Measurements from ENCODE around the gene DOCK4.

DNA sequence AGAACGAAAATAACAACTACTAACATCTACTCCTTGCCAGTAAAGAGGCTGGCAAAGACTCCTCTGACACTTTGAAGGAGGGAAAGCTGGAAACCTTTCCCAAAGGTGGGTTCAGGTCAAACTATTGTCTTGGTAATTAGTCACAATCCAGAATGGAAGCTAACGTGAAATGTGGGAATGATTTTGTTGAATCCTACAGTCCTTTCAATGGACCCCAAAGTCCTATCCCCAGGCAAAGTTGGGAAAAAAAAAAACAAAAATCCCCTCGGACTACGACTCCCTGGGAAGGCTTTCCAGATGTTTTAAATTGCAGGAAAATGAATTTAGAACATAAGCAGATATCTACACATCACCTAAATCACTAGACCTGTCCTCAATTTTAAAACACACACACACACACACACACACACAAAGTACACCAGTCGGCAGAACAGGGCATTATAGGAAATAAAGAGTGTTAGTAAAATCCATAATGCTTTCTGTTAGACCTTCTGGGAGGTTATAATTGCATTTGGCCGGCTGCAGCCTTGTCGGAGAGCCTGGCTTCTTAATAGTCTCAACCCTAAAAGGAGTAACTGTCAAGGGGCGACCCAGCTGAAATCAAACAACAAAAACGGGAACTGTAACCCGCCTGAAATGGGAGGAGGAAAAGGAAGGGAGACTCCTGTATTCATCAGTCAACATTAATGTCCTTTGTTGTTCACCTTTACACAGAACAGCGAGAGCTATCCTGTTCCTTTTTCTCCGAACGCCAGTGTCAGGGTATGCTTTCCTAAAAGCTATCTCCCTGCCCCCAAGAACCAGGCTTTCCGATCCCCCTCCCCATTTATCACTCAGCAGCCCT lies 1.5 kb downstream of the DOCK4 start:
- TF ChIP-seq, protein P1, sequence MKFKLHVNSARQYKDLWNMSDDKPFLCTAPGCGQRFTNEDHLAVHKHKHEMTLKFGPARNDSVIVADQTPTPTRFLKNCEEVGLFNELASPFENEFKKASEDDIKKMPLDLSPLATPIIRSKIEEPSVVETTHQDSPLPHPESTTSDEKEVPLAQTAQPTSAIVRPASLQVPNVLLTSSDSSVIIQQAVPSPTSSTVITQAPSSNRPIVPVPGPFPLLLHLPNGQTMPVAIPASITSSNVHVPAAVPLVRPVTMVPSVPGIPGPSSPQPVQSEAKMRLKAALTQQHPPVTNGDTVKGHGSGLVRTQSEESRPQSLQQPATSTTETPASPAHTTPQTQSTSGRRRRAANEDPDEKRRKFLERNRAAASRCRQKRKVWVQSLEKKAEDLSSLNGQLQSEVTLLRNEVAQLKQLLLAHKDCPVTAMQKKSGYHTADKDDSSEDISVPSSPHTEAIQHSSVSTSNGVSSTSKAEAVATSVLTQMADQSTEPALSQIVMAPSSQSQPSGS (CRISPR knock-in tag; IDR thresholded peaks at IDR 0.05; ENCODE audit: borderline replicate concordance, low read depth): no peak
- TF ChIP-seq ZNF317 (CRISPR knock-in tag; IDR thresholded peaks at IDR 0.05; ENCODE audit: borderline replicate concordance, low read depth) (no peak), CTCF (IDR thresholded peaks at IDR 0.05) (no peak), STAT6 (CRISPR knock-in tag; conservative IDR thresholded peaks at IDR 0.05; ENCODE audit: low read depth) (no peak), ATF6 (CRISPR knock-in tag; IDR thresholded peaks at IDR 0.05) (no peak), USF2 (CRISPR knock-in tag; IDR thresholded peaks at IDR 0.05) (no peak), FOXJ3 (CRISPR knock-in tag; IDR thresholded peaks at IDR 0.05; ENCODE audit: borderline replicate concordance) (no peak)
- TF ChIP-seq, protein P2, sequence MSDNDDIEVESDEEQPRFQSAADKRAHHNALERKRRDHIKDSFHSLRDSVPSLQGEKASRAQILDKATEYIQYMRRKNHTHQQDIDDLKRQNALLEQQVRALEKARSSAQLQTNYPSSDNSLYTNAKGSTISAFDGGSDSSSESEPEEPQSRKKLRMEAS (CRISPR knock-in tag; IDR thresholded peaks at IDR 0.05): no peak
- TF ChIP-seq, protein P3, sequence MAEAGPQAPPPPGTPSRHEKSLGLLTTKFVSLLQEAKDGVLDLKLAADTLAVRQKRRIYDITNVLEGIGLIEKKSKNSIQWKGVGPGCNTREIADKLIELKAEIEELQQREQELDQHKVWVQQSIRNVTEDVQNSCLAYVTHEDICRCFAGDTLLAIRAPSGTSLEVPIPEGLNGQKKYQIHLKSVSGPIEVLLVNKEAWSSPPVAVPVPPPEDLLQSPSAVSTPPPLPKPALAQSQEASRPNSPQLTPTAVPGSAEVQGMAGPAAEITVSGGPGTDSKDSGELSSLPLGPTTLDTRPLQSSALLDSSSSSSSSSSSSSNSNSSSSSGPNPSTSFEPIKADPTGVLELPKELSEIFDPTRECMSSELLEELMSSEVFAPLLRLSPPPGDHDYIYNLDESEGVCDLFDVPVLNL (CRISPR knock-in tag; IDR thresholded peaks at IDR 0.05; ENCODE audit: borderline replicate concordance, low read depth): no peak
- TF ChIP-seq, protein P4, sequence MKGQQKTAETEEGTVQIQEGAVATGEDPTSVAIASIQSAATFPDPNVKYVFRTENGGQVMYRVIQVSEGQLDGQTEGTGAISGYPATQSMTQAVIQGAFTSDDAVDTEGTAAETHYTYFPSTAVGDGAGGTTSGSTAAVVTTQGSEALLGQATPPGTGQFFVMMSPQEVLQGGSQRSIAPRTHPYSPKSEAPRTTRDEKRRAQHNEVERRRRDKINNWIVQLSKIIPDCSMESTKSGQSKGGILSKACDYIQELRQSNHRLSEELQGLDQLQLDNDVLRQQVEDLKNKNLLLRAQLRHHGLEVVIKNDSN (CRISPR knock-in tag; IDR thresholded peaks at IDR 0.05): no peak
- TF ChIP-seq, protein P5, sequence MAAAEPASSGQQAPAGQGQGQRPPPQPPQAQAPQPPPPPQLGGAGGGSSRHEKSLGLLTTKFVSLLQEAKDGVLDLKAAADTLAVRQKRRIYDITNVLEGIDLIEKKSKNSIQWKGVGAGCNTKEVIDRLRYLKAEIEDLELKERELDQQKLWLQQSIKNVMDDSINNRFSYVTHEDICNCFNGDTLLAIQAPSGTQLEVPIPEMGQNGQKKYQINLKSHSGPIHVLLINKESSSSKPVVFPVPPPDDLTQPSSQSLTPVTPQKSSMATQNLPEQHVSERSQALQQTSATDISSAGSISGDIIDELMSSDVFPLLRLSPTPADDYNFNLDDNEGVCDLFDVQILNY (CRISPR knock-in tag; IDR thresholded peaks at IDR 0.05): no peak
